HepG2 (cell line): ENCODE results near the gene CDKL5. TPM values are rescaled to one million over a fixed set of nuclear protein-coding genes. Genes with fewer than 3 reads are reported as not detected.

ENCODE experiments used
- CBX1 ChIP-seq: IDR thresholded peaks from one replicate; pipeline ENCODE4 v1.6.1; 2016; ENCODE audit warnings: antibody characterized with exemption, low read depth
- DR1 ChIP-seq: sonication (generic); formaldehyde crosslinking; IDR thresholded peaks from 2 replicates; pipeline ENCODE4 v1.8.0; 2021; ENCODE audit warnings: mild to moderate bottlenecking, missing genetic modification reagents, inconsistent platforms
- GTF2F1 ChIP-seq: fragments of 150-350 bp; IDR thresholded peaks from 2 replicates; pipeline ENCODE4 v1.6.1; 2014; ENCODE audit warnings: low read length
- HNRNPLL ChIP-seq: fragments of 200-400 bp; formaldehyde crosslinking; IDR thresholded peaks from 2 replicates; pipeline ENCODE4 v1.6.1; 2017; ENCODE audit warnings: mild to moderate bottlenecking, low read depth, low read length; ENCODE audit not compliant: poor library complexity, severe bottlenecking
- HOMEZ ChIP-seq: IDR thresholded peaks from 2 replicates; pipeline ENCODE4 v1.6.1; 2016; ENCODE audit warnings: low read depth
- KDM5A ChIP-seq: fragments of 200-600 bp; sonication (generic); IDR thresholded peaks from 2 replicates; pipeline ENCODE4 v1.7.0; 2018; ENCODE audit warnings: antibody characterized with exemption, mild to moderate bottlenecking, low read length, borderline replicate concordance
- MAX ChIP-seq: IDR thresholded peaks from 2 replicates; pipeline ENCODE4 v1.6.1; 2012; ENCODE audit warnings: inconsistent platforms
- MNT ChIP-seq: fragments of 450-650 bp; IDR thresholded peaks from 2 replicates; pipeline ENCODE4 v1.6.1; 2016
- NFYB ChIP-seq: sonication (generic); formaldehyde crosslinking; IDR thresholded peaks from 2 replicates; pipeline ENCODE4 v1.4.0; 2020; ENCODE audit warnings: missing genetic modification reagents
- PATZ1 ChIP-seq: sonication (generic); formaldehyde crosslinking; IDR thresholded peaks from 2 replicates; pipeline ENCODE4 v1.4.0; 2020; ENCODE audit warnings: missing genetic modification reagents
- PHF20 ChIP-seq: sonication (generic); formaldehyde crosslinking; IDR thresholded peaks from 2 replicates; pipeline ENCODE4 v1.5.0; 2020; ENCODE audit warnings: mild to moderate bottlenecking, missing genetic modification reagents
- POLR2A ChIP-seq, 2 experiments: IDR thresholded peaks; 2 replicates each; pipeline ENCODE4 v1.6.1; 2011; ENCODE audit warnings: low read depth in 2 of 2, low read length in 2 of 2, mild to moderate bottlenecking in 1 of 2, moderate library complexity in 1 of 2; ENCODE audit not compliant: insufficient read depth in 1 of 2
- POLR2AphosphoS5 ChIP-seq: IDR thresholded peaks from 2 replicates; pipeline ENCODE4 v1.6.1; 2012; ENCODE audit warnings: low read depth, low read length
- RFX1 ChIP-seq: fragments of 450-650 bp; IDR thresholded peaks from 2 replicates; pipeline ENCODE4 v1.6.1; 2017
- SP1 ChIP-seq, 2 experiments: fragments of 450-650 bp in 1 of 2; sonication (generic) in 1 of 2; formaldehyde crosslinking in 1 of 2; IDR thresholded peaks; 2 replicates each; pipeline versions ENCODE4 v1.4.0 to v1.6.1; 2016 to 2020; ENCODE audit warnings: missing genetic modification reagents in 1 of 2
- SP2 ChIP-seq: sonication (generic); formaldehyde crosslinking; IDR thresholded peaks from 2 replicates; pipeline ENCODE4 v1.5.1; 2020; ENCODE audit warnings: mild to moderate bottlenecking, missing genetic modification reagents
- SP5 ChIP-seq: IDR thresholded peaks from 2 replicates; pipeline ENCODE4 v1.6.1; 2016; ENCODE audit warnings: low read depth, borderline replicate concordance
- ZBTB44 ChIP-seq: sonication (generic); formaldehyde crosslinking; IDR thresholded peaks from 2 replicates; pipeline ENCODE4 v1.4.0; 2020; ENCODE audit warnings: missing genetic modification reagents
- ZFP91 ChIP-seq: sonication (generic); formaldehyde crosslinking; IDR thresholded peaks from 2 replicates; pipeline ENCODE4 v1.9.0; 2022; ENCODE audit warnings: missing genetic modification reagents, mild to moderate bottlenecking, borderline replicate concordance
- ZNF34 ChIP-seq: sonication (generic); formaldehyde crosslinking; IDR thresholded peaks from 2 replicates; pipeline ENCODE4 v1.4.0; 2020; ENCODE audit warnings: mild to moderate bottlenecking, missing genetic modification reagents, borderline replicate concordance
- ZNF484 ChIP-seq: sonication (generic); formaldehyde crosslinking; IDR thresholded peaks from 2 replicates; pipeline ENCODE4 v1.5.1; 2020; ENCODE audit warnings: mild to moderate bottlenecking, low read depth, missing genetic modification reagents, borderline replicate concordance
- polyA plus RNA-seq, 8 experiments: library from polyadenylated mRNA; depleted of rRNA in 3 of 8; stranded (reverse) in 7 of 8; unstranded in 1 of 8; fragments of >200 nt; fragmentation: Illumina TruSeq in 4 of 8; extraction: Trizol in 4 of 8; gene quantifications; 2 replicates each; pipeline versions ENCODE4 v1.2.1 to v1.2.3, GENCODE V29; 2011 to 2016; ENCODE audit warnings: low read depth in 4 of 8, missing spikeins in 1 of 8, mixed read lengths in 1 of 8; ENCODE audit not compliant: insufficient read depth in 1 of 8
- total RNA-seq, 5 experiments: library from RNA; depleted of rRNA; stranded (reverse); fragments of >200 nt; fragmentation: Illumina TruSeq; extraction: Trizol; gene quantifications; 2 replicates each; pipeline ENCODE4 v1.2.3, GENCODE V29; 2016; ENCODE audit warnings: low read depth in 1 of 5

CDKL5 gene
- total and polyA plus RNA-seq, 2 of the 13 experiments (the other 11 are each of a cell fraction or from before 2014, with no cell fraction given), result 2.8 to 7.0 TPM

GRCh38 chrX:18425199-18426003 is at the start of gene CDKL5 (continued):
- TF ChIP-seq ZFP91 (CRISPR knock-in tag), result peak; percentile 33; the same call in 1 of the 2 replicates
- peak; percentile 83 for TF ChIP-seq SP5
- TF ChIP-seq ZNF34, result no peak
- TF ChIP-seq PHF20 (CRISPR knock-in tag), result 0 out of 2 replicates have a peak, but pooled peaks have one; percentile 18
- TF ChIP-seq DR1 (CRISPR knock-in tag), result peak; percentile 91
- TF ChIP-seq NFYB (CRISPR knock-in tag), result peak; percentile 84
- TF ChIP-seq KDM5A, result peak; percentile 51; the same call in 1 of the 2 replicates
- TF ChIP-seq SP1 (IDR thresholded peaks at IDR 0.05), result no peak
- TF ChIP-seq SP1 (CRISPR knock-in tag; IDR thresholded peaks at IDR 0.05), result peak; percentile 66; the same call in 1 of the 2 replicates
- peak; percentile 42 for TF ChIP-seq PATZ1 (CRISPR knock-in tag)
- no peak for TF ChIP-seq ZBTB44 (CRISPR knock-in tag)
- peak; percentile 53 for TF ChIP-seq POLR2AphosphoS5
- peak; percentile 88 for TF ChIP-seq SP2 (CRISPR knock-in tag)
- peak; percentile 61; the same call in 1 of the 2 replicates for TF ChIP-seq HOMEZ (CRISPR knock-in tag)
- TF ChIP-seq MAX, result 0 out of 2 replicates have a peak, but pooled peaks have one; percentile 19
- 0 out of 2 replicates have a peak, but pooled peaks have one; percentile 7 for TF ChIP-seq MNT
- peak; percentile 47 to 70; a peak in 3 of 4 replicates for TF ChIP-seq POLR2A (IDR thresholded peaks at IDR 0.05; ENCODE audit: insufficient read depth in 1 of 2, low read depth in 2 of 2, low read length in 2 of 2)
- no peak for TF ChIP-seq CBX1
- peak; percentile 24 for TF ChIP-seq HNRNPLL
- peak; percentile 46; the same call in 1 of the 2 replicates for TF ChIP-seq RFX1
- TF ChIP-seq ZNF484 (CRISPR knock-in tag), result no peak
- TF ChIP-seq GTF2F1, result no peak
